Loucy (cell line): Measurements from ENCODE around the gene PPFIA3.

Experiments used
- H2AFZ ChIP-seq: fragments of 200-600 bp; sonication (generic); 2 replicates; pipeline ENCODE4 v1.6.0; 2016; ENCODE audit warnings: antibody characterized with exemption, mild to moderate bottlenecking, low read length, moderate library complexity
- H3F3A ChIP-seq: fragments of 200-600 bp; 2 replicates; pipeline ENCODE4 v1.6.0; 2016; ENCODE audit warnings: antibody characterized with exemption, low read depth, mild to moderate bottlenecking
- H3K27me3 ChIP-seq: fragments of 200-600 bp; sonication (generic); 2 replicates; pipeline ENCODE4 v1.6.1; 2014; ENCODE audit warnings: low read length, mild to moderate bottlenecking; ENCODE audit not compliant: insufficient read depth, poor library complexity, severe bottlenecking
- H3K36me3 ChIP-seq: fragments of 200-600 bp; sonication (generic); 2 replicates; pipeline ENCODE4 v1.6.1; 2016; ENCODE audit warnings: low read length; ENCODE audit not compliant: insufficient read depth
- H3K4me1 ChIP-seq: fragments of 200-600 bp; sonication (generic); 2 replicates; pipeline ENCODE4 v1.5.1; 2014; ENCODE audit warnings: low read length, mild to moderate bottlenecking; ENCODE audit not compliant: insufficient read depth, poor library complexity, severe bottlenecking
- H3K4me2 ChIP-seq: fragments of 200-600 bp; sonication (generic); 2 replicates; pipeline ENCODE4 v1.6.0; 2014; ENCODE audit warnings: antibody characterized with exemption, low read length, low read depth, mild to moderate bottlenecking; ENCODE audit not compliant: poor library complexity, severe bottlenecking
- H3K4me3 ChIP-seq: fragments of 200-600 bp; sonication (generic); 2 replicates; pipeline ENCODE4 v1.5.1; 2014; ENCODE audit warnings: low read length, mild to moderate bottlenecking, mixed read lengths; ENCODE audit not compliant: poor library complexity, severe bottlenecking
- H3K79me2 ChIP-seq: fragments of 200-600 bp; sonication (generic); 2 replicates; pipeline ENCODE4 v1.6.1; 2014; ENCODE audit warnings: low read length; ENCODE audit not compliant: insufficient read depth
- H3K9ac ChIP-seq: fragments of 200-600 bp; sonication (generic); 2 replicates; pipeline ENCODE4 v1.6.0; 2014; ENCODE audit warnings: mild to moderate bottlenecking, low read depth, low read length, moderate library complexity; ENCODE audit not compliant: poor library complexity, severe bottlenecking
- H3K9me2 ChIP-seq: fragments of 200-600 bp; sonication (generic); replicated peaks from 2 replicates; pipeline ENCODE4 v1.6.1; 2016; ENCODE audit warnings: low read depth, low read length, mixed read lengths
- H3K9me3 ChIP-seq: fragments of 200-600 bp; sonication (generic); 2 replicates; pipeline ENCODE4 v1.6.1; 2014; ENCODE audit warnings: mild to moderate bottlenecking, antibody characterized with exemption, low read length, low read depth; ENCODE audit not compliant: insufficient read depth
- H4K20me1 ChIP-seq: fragments of 200-600 bp; sonication (generic); 2 replicates; pipeline ENCODE4 v1.6.0; 2014; ENCODE audit warnings: antibody characterized with exemption, low read length, mild to moderate bottlenecking; ENCODE audit not compliant: insufficient read depth, poor library complexity, severe bottlenecking
- EZH2phosphoT487 ChIP-seq: fragments of 200-600 bp; IDR thresholded peaks from 2 replicates; pipeline ENCODE4 v1.6.1; 2018; ENCODE audit warnings: antibody characterized with exemption, mild to moderate bottlenecking, moderate library complexity, borderline replicate concordance
- TF ChIP-seq, protein P1 (sequence below): fragments of 200-600 bp; sonication (generic); conservative IDR thresholded peaks from 2 replicates; pipeline ENCODE4 v1.5.1; 2014; ENCODE audit warnings: mild to moderate bottlenecking, antibody characterized with exemption, low read length

The PPFIA3 gene

GRCh38 chr19:49119411-49120324, at the start of gene PPFIA3:
PPFIA3 (plus strand) TSS chr19:49119544; CDS start chr19:49127874, 8,330 bp downstream.
- Histone ChIP-seq H3K9ac (peak within 1 kb of the TSS; percentile 80), H3F3A (no peaks in the 10 kb centered on the region)

DNA sequence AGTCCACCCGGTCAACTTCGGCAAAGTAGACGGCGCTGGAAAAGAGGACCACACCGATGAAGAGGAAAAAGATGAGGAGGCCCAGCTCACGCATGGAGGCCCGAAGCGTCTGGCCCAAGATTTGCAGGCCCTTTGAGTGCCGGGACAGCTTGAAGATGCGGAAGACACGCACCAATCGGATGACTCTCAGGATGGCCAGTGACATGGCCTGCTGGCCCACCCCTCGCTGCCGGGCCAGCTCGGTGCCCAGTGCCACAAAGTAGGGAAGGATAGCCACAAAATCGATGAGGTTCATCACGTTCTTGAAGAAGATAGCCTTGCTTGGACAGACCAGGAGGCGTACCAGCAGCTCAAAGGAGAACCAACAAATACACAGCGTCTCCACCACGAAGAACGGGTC, 48.9 kb upstream of the PPFIA3 start:
- H3K27me3 ChIP-seq = no peaks in the 10 kb centered on the region
- no peaks in the 10 kb centered on the region for H3K4me1 ChIP-seq
- no peaks in the 10 kb centered on the region for H3K9me2 ChIP-seq
- TF ChIP-seq, protein P1, sequence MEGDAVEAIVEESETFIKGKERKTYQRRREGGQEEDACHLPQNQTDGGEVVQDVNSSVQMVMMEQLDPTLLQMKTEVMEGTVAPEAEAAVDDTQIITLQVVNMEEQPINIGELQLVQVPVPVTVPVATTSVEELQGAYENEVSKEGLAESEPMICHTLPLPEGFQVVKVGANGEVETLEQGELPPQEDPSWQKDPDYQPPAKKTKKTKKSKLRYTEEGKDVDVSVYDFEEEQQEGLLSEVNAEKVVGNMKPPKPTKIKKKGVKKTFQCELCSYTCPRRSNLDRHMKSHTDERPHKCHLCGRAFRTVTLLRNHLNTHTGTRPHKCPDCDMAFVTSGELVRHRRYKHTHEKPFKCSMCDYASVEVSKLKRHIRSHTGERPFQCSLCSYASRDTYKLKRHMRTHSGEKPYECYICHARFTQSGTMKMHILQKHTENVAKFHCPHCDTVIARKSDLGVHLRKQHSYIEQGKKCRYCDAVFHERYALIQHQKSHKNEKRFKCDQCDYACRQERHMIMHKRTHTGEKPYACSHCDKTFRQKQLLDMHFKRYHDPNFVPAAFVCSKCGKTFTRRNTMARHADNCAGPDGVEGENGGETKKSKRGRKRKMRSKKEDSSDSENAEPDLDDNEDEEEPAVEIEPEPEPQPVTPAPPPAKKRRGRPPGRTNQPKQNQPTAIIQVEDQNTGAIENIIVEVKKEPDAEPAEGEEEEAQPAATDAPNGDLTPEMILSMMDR = no peak
- no peak for TF ChIP-seq EZH2phosphoT487
- no peaks in the 10 kb centered on the region for H4K20me1 ChIP-seq
- H3K4me3 ChIP-seq = no peak overlapping the region
- H3F3A ChIP-seq = no peaks in the 10 kb centered on the region
- no peaks in the 10 kb centered on the region for H3K36me3 ChIP-seq
- no peaks in the 10 kb centered on the region for H3K79me2 ChIP-seq
- no peak overlapping the region for H2AFZ ChIP-seq
- no peak overlapping the region for H3K9ac ChIP-seq
- no peak overlapping the region for H3K4me2 ChIP-seq
- H3K9me3 ChIP-seq = no peaks in the 10 kb centered on the region

More at GRCh38 chr19:49119411-49120324, at the start of gene PPFIA3:
- Histone ChIP-seq H3K9me3 (no peaks in the 10 kb centered on the region), H3K79me2 (no peaks in the 10 kb centered on the region), H2AFZ (peak within 1 kb of the TSS; percentile 95), H3K4me3 (peak within 1 kb of the TSS; percentile 79), H3K36me3 (no peaks in the 10 kb centered on the region), H4K20me1 (no peaks in the 10 kb centered on the region), H3K27me3 (no peaks in the 10 kb centered on the region), H3K9me2 (no peaks in the 10 kb centered on the region), H3K4me1 (peaks cover 16% of the 10 kb centered on the region), H3K4me2 (peak within 1 kb of the TSS; percentile 97)
- TF ChIP-seq EZH2phosphoT487 = no peak
- TF ChIP-seq, protein P1 = no peak

- Histone ChIP-seq H3K9ac (no peak overlapping the region), H2AFZ (no peak overlapping the region), H3K9me2 (no peaks in the 10 kb centered on the region), H3F3A (no peaks in the 10 kb centered on the region), H3K4me2 (no peak overlapping the region), H3K79me2 (no peaks in the 10 kb centered on the region), H3K4me3 (no peak overlapping the region), H3K27me3 (no peaks in the 10 kb centered on the region), H3K36me3 (no peaks in the 10 kb centered on the region), H3K4me1 (no peaks in the 10 kb centered on the region), H4K20me1 (no peaks in the 10 kb centered on the region), H3K9me3 (no peaks in the 10 kb centered on the region)
- TF ChIP-seq, protein P1 = no peak
- no peak for TF ChIP-seq EZH2phosphoT487
Measured at GRCh38 chr19:49071860-49072547, 47.3 kb upstream of the PPFIA3 start.
